ENCODE results near the gene KIF2C.

Gene KIF2C

DNA sequence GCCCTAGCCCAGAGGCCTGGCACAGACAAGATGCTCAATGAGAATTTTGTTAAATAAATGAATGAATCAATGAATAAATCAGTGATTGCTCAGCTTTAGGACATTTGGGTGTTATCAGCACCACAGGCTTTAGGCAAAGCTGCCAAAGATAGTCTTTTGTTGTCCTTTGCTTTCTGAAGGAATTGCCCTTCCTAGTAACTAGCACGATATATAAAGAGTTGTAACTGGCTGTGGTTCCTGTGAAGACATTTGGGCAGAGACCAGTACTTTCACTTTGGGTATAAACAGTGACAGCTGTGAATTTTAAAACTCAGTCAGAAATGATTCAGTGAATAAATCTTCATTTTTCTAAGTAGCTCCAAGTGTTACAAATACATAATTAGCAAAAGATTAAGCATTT is 22.0 kb upstream of the KIF2C start:
- no peak for TF ChIP-seq EZH2 (IDR thresholded peaks at IDR 0.05; ENCODE audit: borderline replicate concordance, low read length)
- TF ChIP-seq, protein P1, sequence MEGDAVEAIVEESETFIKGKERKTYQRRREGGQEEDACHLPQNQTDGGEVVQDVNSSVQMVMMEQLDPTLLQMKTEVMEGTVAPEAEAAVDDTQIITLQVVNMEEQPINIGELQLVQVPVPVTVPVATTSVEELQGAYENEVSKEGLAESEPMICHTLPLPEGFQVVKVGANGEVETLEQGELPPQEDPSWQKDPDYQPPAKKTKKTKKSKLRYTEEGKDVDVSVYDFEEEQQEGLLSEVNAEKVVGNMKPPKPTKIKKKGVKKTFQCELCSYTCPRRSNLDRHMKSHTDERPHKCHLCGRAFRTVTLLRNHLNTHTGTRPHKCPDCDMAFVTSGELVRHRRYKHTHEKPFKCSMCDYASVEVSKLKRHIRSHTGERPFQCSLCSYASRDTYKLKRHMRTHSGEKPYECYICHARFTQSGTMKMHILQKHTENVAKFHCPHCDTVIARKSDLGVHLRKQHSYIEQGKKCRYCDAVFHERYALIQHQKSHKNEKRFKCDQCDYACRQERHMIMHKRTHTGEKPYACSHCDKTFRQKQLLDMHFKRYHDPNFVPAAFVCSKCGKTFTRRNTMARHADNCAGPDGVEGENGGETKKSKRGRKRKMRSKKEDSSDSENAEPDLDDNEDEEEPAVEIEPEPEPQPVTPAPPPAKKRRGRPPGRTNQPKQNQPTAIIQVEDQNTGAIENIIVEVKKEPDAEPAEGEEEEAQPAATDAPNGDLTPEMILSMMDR (IDR thresholded peaks at IDR 0.05; ENCODE audit: low read length) = no peak
- peaks cover 69% of the 10 kb centered on the region for H3K4me1 ChIP-seq (ENCODE audit: insufficient read depth, low read length, severe bottlenecking)

DNA sequence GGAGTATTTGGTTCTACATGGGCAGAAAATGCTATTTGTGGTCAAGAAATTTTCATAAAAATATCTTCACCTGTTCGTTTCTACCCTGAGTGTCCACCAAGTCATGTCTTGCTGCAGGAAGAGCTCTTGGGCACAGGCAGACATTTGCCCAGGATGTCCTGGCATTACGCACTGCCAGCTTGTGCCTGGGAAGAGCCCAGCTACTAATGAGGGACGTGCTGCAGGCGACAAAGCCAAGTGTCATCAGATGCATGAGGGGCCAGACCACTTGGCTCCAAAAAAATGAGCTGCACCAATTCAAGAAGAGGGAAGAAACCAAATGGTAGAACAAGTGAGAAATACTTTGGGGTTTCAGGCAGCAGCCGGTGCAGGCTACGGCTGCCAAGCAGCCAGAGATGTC is 21.5 kb upstream of the KIF2C start:
- H3K27me3 ChIP-seq (ENCODE audit: insufficient read depth, low read length) = no peaks in the 10 kb centered on the region
- H3K9me3 ChIP-seq (ENCODE audit: low read length) = no peaks in the 10 kb centered on the region
- no peaks in the 10 kb centered on the region for H3K79me2 ChIP-seq (ENCODE audit: insufficient read depth, low read length)
- TF ChIP-seq EZH2 (IDR thresholded peaks at IDR 0.05; ENCODE audit: borderline replicate concordance, low read length) = no peak
- TF ChIP-seq, protein P1 (IDR thresholded peaks at IDR 0.05; ENCODE audit: low read length) = no peak
- H4K20me1 ChIP-seq (ENCODE audit: insufficient read depth, low read length) = no peaks in the 10 kb centered on the region
- H3K4me1 ChIP-seq (ENCODE audit: insufficient read depth, low read length, severe bottlenecking) = peaks cover 69% of the 10 kb centered on the region
- H3K4me3 ChIP-seq (ENCODE audit: low read depth, low read length, poor library complexity, severe bottlenecking) = no peak overlapping the region
- peak overlapping the region; percentile 23; the same call in 1 of the 2 replicates for H3K4me2 ChIP-seq (ENCODE audit: low read length)
- peak overlapping the region; percentile 32 for H3K27ac ChIP-seq (ENCODE audit: low read depth, low read length, poor library complexity, severe bottlenecking)
- H3F3A ChIP-seq (ENCODE audit: insufficient read depth, low read length) = peaks cover 11% of the 10 kb centered on the region
- no peaks in the 10 kb centered on the region for H3K36me3 ChIP-seq (ENCODE audit: insufficient read depth, low read length)
- peak overlapping the region; percentile 9; the same call in 1 of the 2 replicates for H3K9ac ChIP-seq (ENCODE audit: low read length)
- 0 out of 2 replicates have a peak overlapping the region, but pooled peaks have one; percentile 14 for H2AFZ ChIP-seq (ENCODE audit: low read length)
- H3K9me2 ChIP-seq (ENCODE audit: low read depth, low read length) = no peaks in the 10 kb centered on the region

More for the DNA sequence above, 22.0 kb upstream of the KIF2C start:
- Histone ChIP-seq H4K20me1 (ENCODE audit: insufficient read depth, low read length) (no peaks in the 10 kb centered on the region), H3F3A (ENCODE audit: insufficient read depth, low read length) (peaks cover 11% of the 10 kb centered on the region), H3K27ac (ENCODE audit: low read depth, low read length, poor library complexity, severe bottlenecking) (peak overlapping the region; percentile 32), H3K79me2 (ENCODE audit: insufficient read depth, low read length) (no peaks in the 10 kb centered on the region), H3K4me3 (ENCODE audit: low read depth, low read length, poor library complexity, severe bottlenecking) (no peak overlapping the region), H2AFZ (ENCODE audit: low read length) (0 out of 2 replicates have a peak overlapping the region, but pooled peaks have one; percentile 14), H3K9me2 (ENCODE audit: low read depth, low read length) (no peaks in the 10 kb centered on the region), H3K4me2 (ENCODE audit: low read length) (peak overlapping the region; percentile 23; the same call in 1 of the 2 replicates), H3K36me3 (ENCODE audit: insufficient read depth, low read length) (no peaks in the 10 kb centered on the region), H3K9ac (ENCODE audit: low read length) (peak overlapping the region; percentile 9; the same call in 1 of the 2 replicates), H3K9me3 (ENCODE audit: low read length) (no peaks in the 10 kb centered on the region), H3K27me3 (ENCODE audit: insufficient read depth, low read length) (no peaks in the 10 kb centered on the region)

DNA sequence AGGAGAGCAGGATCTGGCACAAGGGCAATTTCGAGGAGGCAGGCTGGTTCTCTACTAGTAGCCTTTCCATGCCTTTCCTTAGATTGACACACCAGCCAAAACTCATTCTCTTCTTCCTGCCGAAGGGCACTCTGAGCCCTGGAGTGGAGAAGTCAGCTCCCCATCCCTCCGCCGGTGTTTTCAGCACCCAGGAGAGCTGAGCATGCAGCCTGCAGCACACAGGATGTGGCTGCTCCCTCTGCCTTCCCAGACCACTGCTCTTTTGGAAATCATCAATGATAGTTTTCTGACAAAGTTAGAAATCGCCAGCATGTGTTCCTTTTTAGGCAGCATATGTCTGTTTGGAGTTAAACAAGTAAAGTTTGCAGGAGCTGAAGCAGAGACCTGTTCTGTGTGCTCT is 20.3 kb upstream of the KIF2C start:
- H3K27ac ChIP-seq (ENCODE audit: low read depth, low read length, poor library complexity, severe bottlenecking) = no peak overlapping the region
- no peaks in the 10 kb centered on the region for H3K9me3 ChIP-seq (ENCODE audit: low read length)
- no peak overlapping the region for H3K9ac ChIP-seq (ENCODE audit: low read length)
- H3K9me2 ChIP-seq (ENCODE audit: low read depth, low read length) = no peaks in the 10 kb centered on the region
- no peaks in the 10 kb centered on the region for H3K27me3 ChIP-seq (ENCODE audit: insufficient read depth, low read length)
- H3K79me2 ChIP-seq (ENCODE audit: insufficient read depth, low read length) = no peaks in the 10 kb centered on the region
- no peak overlapping the region for H3K4me2 ChIP-seq (ENCODE audit: low read length)
- H3F3A ChIP-seq (ENCODE audit: insufficient read depth, low read length) = peaks cover 4% of the 10 kb centered on the region; the same call in 1 of the 2 replicates
- H4K20me1 ChIP-seq (ENCODE audit: insufficient read depth, low read length) = no peaks in the 10 kb centered on the region
- H3K36me3 ChIP-seq (ENCODE audit: insufficient read depth, low read length) = no peaks in the 10 kb centered on the region
- no peak overlapping the region for H3K4me3 ChIP-seq (ENCODE audit: low read depth, low read length, poor library complexity, severe bottlenecking)
- no peak overlapping the region for H2AFZ ChIP-seq (ENCODE audit: low read length)
- H3K4me1 ChIP-seq (ENCODE audit: insufficient read depth, low read length, severe bottlenecking) = peaks cover 68% of the 10 kb centered on the region
- TF ChIP-seq EZH2 (IDR thresholded peaks at IDR 0.05; ENCODE audit: borderline replicate concordance, low read length) = no peak
- TF ChIP-seq, protein P1 (IDR thresholded peaks at IDR 0.05; ENCODE audit: low read length) = no peak
